Mammary epithelial cell (primary cell): ENCODE measurements around the gene LYPD5.

ENCODE experiments used
- EZH2 ChIP-seq: IDR thresholded peaks from 2 replicates; pipeline ENCODE4 v1.6.1; 2012; ENCODE audit warnings: low read length, inconsistent platforms, borderline replicate concordance
- TF ChIP-seq, protein P1 (sequence below), 2 donors: IDR thresholded peaks in 1 of 2; conservative IDR thresholded peaks in 1 of 2; 2 replicates each; pipeline ENCODE4 v1.5.1; 2011 to 2012; ENCODE audit warnings: inconsistent platforms in 2 of 2, low read length in 2 of 2, mild to moderate bottlenecking in 2 of 2, control low read depth in 1 of 2, low read depth in 1 of 2; ENCODE audit not compliant: insufficient read depth in 1 of 2; ENCODE audit errors: extremely low read depth in 1 of 2

DNA sequence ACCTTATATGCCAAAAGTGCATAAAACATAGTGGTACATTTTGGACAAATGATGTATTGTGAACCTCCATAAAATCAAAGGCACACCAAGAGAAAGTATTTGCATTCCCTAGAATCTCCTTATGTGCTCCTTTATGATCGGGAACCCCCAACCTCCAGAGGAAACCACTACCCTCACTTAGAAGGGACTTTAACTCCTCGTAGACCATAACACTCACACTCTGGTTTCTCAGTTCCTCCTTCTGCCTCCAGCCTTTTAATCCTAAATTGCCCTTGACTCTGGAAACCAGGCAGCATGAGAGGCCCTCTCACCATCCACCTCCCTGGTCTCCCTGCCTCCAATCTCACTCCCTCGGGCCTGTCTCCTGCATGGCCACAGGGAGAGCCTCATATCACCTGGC lies 11.7 kb downstream of the LYPD5 start:
- TF ChIP-seq, protein P1, sequence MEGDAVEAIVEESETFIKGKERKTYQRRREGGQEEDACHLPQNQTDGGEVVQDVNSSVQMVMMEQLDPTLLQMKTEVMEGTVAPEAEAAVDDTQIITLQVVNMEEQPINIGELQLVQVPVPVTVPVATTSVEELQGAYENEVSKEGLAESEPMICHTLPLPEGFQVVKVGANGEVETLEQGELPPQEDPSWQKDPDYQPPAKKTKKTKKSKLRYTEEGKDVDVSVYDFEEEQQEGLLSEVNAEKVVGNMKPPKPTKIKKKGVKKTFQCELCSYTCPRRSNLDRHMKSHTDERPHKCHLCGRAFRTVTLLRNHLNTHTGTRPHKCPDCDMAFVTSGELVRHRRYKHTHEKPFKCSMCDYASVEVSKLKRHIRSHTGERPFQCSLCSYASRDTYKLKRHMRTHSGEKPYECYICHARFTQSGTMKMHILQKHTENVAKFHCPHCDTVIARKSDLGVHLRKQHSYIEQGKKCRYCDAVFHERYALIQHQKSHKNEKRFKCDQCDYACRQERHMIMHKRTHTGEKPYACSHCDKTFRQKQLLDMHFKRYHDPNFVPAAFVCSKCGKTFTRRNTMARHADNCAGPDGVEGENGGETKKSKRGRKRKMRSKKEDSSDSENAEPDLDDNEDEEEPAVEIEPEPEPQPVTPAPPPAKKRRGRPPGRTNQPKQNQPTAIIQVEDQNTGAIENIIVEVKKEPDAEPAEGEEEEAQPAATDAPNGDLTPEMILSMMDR (conservative IDR thresholded peaks at IDR 0.05 in 1 of 2, IDR thresholded peaks at IDR 0.05 in 1 of 2; ENCODE audit: extremely low read depth in 1 of 2, insufficient read depth in 1 of 2, low read depth in 1 of 2, low read length in 2 of 2) = no peak
- TF ChIP-seq EZH2 = no peak
